22Rv1 (cell line): ENCODE results near the gene BICRA.

Experiments used
- CTCF ChIP-seq: fragments of 450-650 bp; IDR thresholded peaks from 2 replicates; pipeline ENCODE4 v1.5.1; 2017; ENCODE audit warnings: mild to moderate bottlenecking
- ZFX ChIP-seq: fragments of 450-650 bp; IDR thresholded peaks from 2 replicates; pipeline ENCODE4 v1.6.1; 2017; ENCODE audit warnings: antibody characterized with exemption, borderline replicate concordance

- TF ChIP-seq CTCF = no peak
- no peak for TF ChIP-seq ZFX
These were observed 4.5 kb downstream of the BICRA start for GRCh38 chr19:47613165-47614020.
